Upper lobe of left lung (tissue), 6 donors: ENCODE results near the gene CYB561. TPM values are rescaled to one million over a fixed set of nuclear protein-coding genes. Genes with fewer than 3 reads are reported as not detected.

Source experiments
- ATAC-seq, 2 donors: fragments of 200-7000 bp; cut with Tn5 transposase; one replicate each; pipeline ENCODE4 v1.9.1; 2022; ENCODE audit warnings: mild to moderate bottlenecking in 2 of 2, moderate library complexity in 2 of 2; ENCODE audit not compliant: low FRiP score in 2 of 2
- DNase-seq, 2 donors: peaks; one replicate each; pipeline ENCODE4 v3.0.0-alpha.2; 2019 to 2020
- H3K27ac ChIP-seq, 4 donors: fragments of 200-600 bp; sonication (generic); one replicate each; pipeline ENCODE4 v1.5.1; 2016 to 2019
- H3K27me3 ChIP-seq, 4 donors: fragments of 200-600 bp; sonication (generic); one replicate each; pipeline ENCODE4 v1.5.1; 2017 to 2019
- H3K36me3 ChIP-seq, 4 donors: fragments of 200-600 bp; sonication (generic); one replicate each; pipeline ENCODE4 v1.5.1; 2016 to 2019
- H3K4me1 ChIP-seq, 4 donors: fragments of 200-600 bp; sonication (generic); one replicate each; pipeline ENCODE4 v1.5.1; 2018 to 2019
- H3K4me3 ChIP-seq, 4 donors: fragments of 200-600 bp; sonication (generic); one replicate each; pipeline ENCODE4 v1.5.1; 2017 to 2019; ENCODE audit warnings: mild to moderate bottlenecking in 2 of 4, moderate library complexity in 1 of 4
- H3K9me3 ChIP-seq, 4 donors: fragments of 200-600 bp; sonication (generic); one replicate each; pipeline ENCODE4 v1.5.1; 2018 to 2019
- CTCF ChIP-seq, 6 experiments: fragments of 450-650 bp in 4 of 6; fragments of 200-600 bp in 2 of 6; sonication (generic) in 2 of 6; IDR thresholded peaks; one replicate each; pipeline ENCODE4 v1.5.1; 2016 to 2019; ENCODE audit warnings: antibody characterized with exemption in 6 of 6
- EP300 ChIP-seq, 4 donors: sonication (generic); formaldehyde crosslinking; IDR thresholded peaks; one replicate each; pipeline ENCODE4 v1.5.1; 2017; ENCODE audit warnings: antibody characterized with exemption in 4 of 4, control low read depth in 2 of 4
- POLR2A ChIP-seq, 4 donors: fragments of 450-650 bp; IDR thresholded peaks; one replicate each; pipeline ENCODE4 v1.5.1; 2016 to 2017; ENCODE audit warnings: antibody characterized with exemption in 4 of 4, mild to moderate bottlenecking in 2 of 4
- POLR2AphosphoS5 ChIP-seq, 2 donors: sonication (generic); formaldehyde crosslinking; IDR thresholded peaks; one replicate each; pipeline ENCODE4 v1.5.1; 2017; ENCODE audit warnings: antibody characterized with exemption in 2 of 2
- WGBS, 2 donors: methylation state at CpG; one replicate each; pipeline ENCODE4 v1.1.5; 2017 to 2018; 5-methylcytosine and 5-hydroxymethylcytosine counted together
- total RNA-seq, 6 donors: library from RNA; depleted of rRNA in 4 of 6; stranded (reverse); fragments of >200 nt in 4 of 6; gene quantifications; one replicate each; pipeline versions ENCODE4 v1.1.0 to v1.2.1, GENCODE V29; 2016 to 2021
- donor health status: DM: no; HTN: no; CAD: no; lungs with moderate emphysema.
- donor health status: DM: no; HTN: yes; CAD: no; lungs with severe emphysema.

The CYB561 gene
- total RNA-seq, 6 donors from 2014 or later = 53.7 to 124 (median 64.4) TPM

- TF ChIP-seq POLR2A (IDR thresholded peaks at IDR 0.05) (no peak), CTCF (IDR thresholded peaks at IDR 0.05) (no peak), EP300 (IDR thresholded peaks at IDR 0.05) (no peak), POLR2AphosphoS5 (IDR thresholded peaks at IDR 0.05) (no peak)
- H3K4me3 ChIP-seq = no peak overlapping the region
- DNase-seq (no peak), ATAC-seq (no peak)
- no peaks in the 10 kb centered on the region for H3K27me3 ChIP-seq
- peaks cover 0 to 1% (median 0%) of the 10 kb centered on the region in 4 donors for H3K36me3 ChIP-seq
- no peak overlapping the region for H3K27ac ChIP-seq
- WGBS, 2 donors = 50 to 60% methylated on average over 2 of the region's 2 CpGs
- H3K9me3 ChIP-seq = no peaks in the 10 kb centered on the region
- H3K4me1 ChIP-seq = peaks cover 16 to 39% (median 29%) of the 10 kb centered on the region in 4 donors
Observed at GRCh38 chr17:63426917-63427308, 19.2 kb downstream of the CYB561 start.

GRCh38 chr17:63426041-63426916 lies 19.8 kb downstream of the CYB561 start:
- no peak overlapping the region for H3K4me3 ChIP-seq
- WGBS, 2 donors = 88 to 90% methylated on average over 22 of the region's 22 CpGs
- H3K27ac ChIP-seq = no peak overlapping the region
- peaks cover 12 to 33% (median 23%) of the 10 kb centered on the region in 4 donors for H3K4me1 ChIP-seq
- no peaks in the 10 kb centered on the region for H3K27me3 ChIP-seq
- H3K36me3 ChIP-seq = peaks cover 0 to 7% (median 3%) of the 10 kb centered on the region in 4 donors
- DNase-seq = no peak
- ATAC-seq = no peak
- no peak for TF ChIP-seq EP300 (IDR thresholded peaks at IDR 0.05)
- no peak for TF ChIP-seq POLR2A (IDR thresholded peaks at IDR 0.05)
- no peak for TF ChIP-seq POLR2AphosphoS5 (IDR thresholded peaks at IDR 0.05)
- TF ChIP-seq CTCF (IDR thresholded peaks at IDR 0.05) = no peak
- no peaks in the 10 kb centered on the region for H3K9me3 ChIP-seq

- peak in 1 of 2 donors; percentile 72 for DNase-seq
- Histone ChIP-seq H3K27me3 (no peaks in the 10 kb centered on the region), H3K9me3 (no peaks in the 10 kb centered on the region), H3K4me3 (no peak overlapping the region), H3K4me1 (peaks cover 12 to 29% (median 21%) of the 10 kb centered on the region in 4 donors), H3K27ac (no peak overlapping the region), H3K36me3 (peaks cover 0 to 9% (median 7%) of the 10 kb centered on the region in 4 donors)
- WGBS, 2 donors = 2 to 5% methylated on average over 7 of the region's 7 CpGs
- TF ChIP-seq POLR2A (IDR thresholded peaks at IDR 0.05) (no peak), CTCF (IDR thresholded peaks at IDR 0.05) (peak; percentile 80 to 91 (median 88)), POLR2AphosphoS5 (IDR thresholded peaks at IDR 0.05) (peak in 1 of 2 donors; percentile 46)
- ATAC-seq = peak; percentile 84 to 92
Observed at GRCh38 chr17:63425483-63425882, 20.6 kb downstream of the CYB561 start.

GRCh38 chr17:63423963-63424362 lies 22.1 kb downstream of the CYB561 start:
- H3K9me3 ChIP-seq = no peaks in the 10 kb centered on the region
- H3K4me1 ChIP-seq = peaks cover 12 to 31% (median 21%) of the 10 kb centered on the region in 4 donors
- peaks cover 0 to 14% (median 11%) of the 10 kb centered on the region in 4 donors for H3K36me3 ChIP-seq
- 93 to 96% methylated on average over 7 of the region's 7 CpGs for WGBS, 2 donors
- no peak overlapping the region for H3K4me3 ChIP-seq
- ATAC-seq (no peak), DNase-seq (no peak)
- H3K27ac ChIP-seq = peak overlapping the region in 3 of 4 donors; percentile 9 to 27 (median 26)
- H3K27me3 ChIP-seq = no peaks in the 10 kb centered on the region
- TF ChIP-seq EP300 (IDR thresholded peaks at IDR 0.05) = no peak
- TF ChIP-seq POLR2AphosphoS5 (IDR thresholded peaks at IDR 0.05) = no peak
- no peak for TF ChIP-seq POLR2A (IDR thresholded peaks at IDR 0.05)
- TF ChIP-seq CTCF (IDR thresholded peaks at IDR 0.05) = no peak
